Mesenchymal stem cell (in vitro differentiated cells and primary cell): ENCODE data around the gene ATPAF1.

ENCODE experiments used
- DNase-seq: peaks from one replicate; pipeline ENCODE4 v3.0.0-alpha.2; 2013
- H2AFZ ChIP-seq: one replicate; pipeline ENCODE4 v1.6.1; 2013; ENCODE audit warnings: low read depth, mild to moderate bottlenecking, control low read depth, inconsistent platforms, low read length, moderate library complexity
- H2AK5ac ChIP-seq: 2 replicates; pipeline ENCODE4 v1.6.1; 2013; ENCODE audit warnings: low read length, moderate library complexity, mild to moderate bottlenecking, inconsistent platforms; ENCODE audit not compliant: severe bottlenecking
- H2BK120ac ChIP-seq: one replicate; pipeline ENCODE4 v1.6.1; 2013; ENCODE audit warnings: low read depth, mild to moderate bottlenecking, inconsistent platforms, low read length, moderate library complexity
- H2BK12ac ChIP-seq, 2 experiments: one replicate each; pipeline ENCODE4 v1.6.1; 2013; ENCODE audit warnings: inconsistent platforms in 2 of 2, low read length in 2 of 2, mild to moderate bottlenecking in 2 of 2, moderate library complexity in 2 of 2, control low read depth in 1 of 2
- H2BK15ac ChIP-seq: one replicate; pipeline ENCODE4 v1.6.1; 2013; ENCODE audit warnings: mild to moderate bottlenecking, low read depth, inconsistent platforms; ENCODE audit not compliant: poor library complexity, severe bottlenecking
- H2BK5ac ChIP-seq: 2 replicates; pipeline ENCODE4 v1.6.1; 2013; ENCODE audit warnings: low read depth, mild to moderate bottlenecking, low read length, control low read depth, inconsistent platforms; ENCODE audit not compliant: poor library complexity, severe bottlenecking
- H3K14ac ChIP-seq, 2 experiments: one replicate each; pipeline ENCODE4 v1.6.1; 2013; ENCODE audit warnings: inconsistent platforms in 2 of 2, low read length in 2 of 2, control low read depth in 1 of 2, mild to moderate bottlenecking in 1 of 2, moderate library complexity in 1 of 2
- H3K18ac ChIP-seq, 2 experiments: one replicate each; pipeline ENCODE4 v1.6.1; 2013; ENCODE audit warnings: inconsistent platforms in 2 of 2, low read length in 2 of 2, control low read depth in 1 of 2, low read depth in 1 of 2, mild to moderate bottlenecking in 1 of 2
- H3K23ac ChIP-seq, 2 experiments: one replicate each; pipeline ENCODE4 v1.6.1; 2013; ENCODE audit warnings: inconsistent platforms in 2 of 2, low read length in 2 of 2, mild to moderate bottlenecking in 2 of 2, moderate library complexity in 2 of 2, control low read depth in 1 of 2
- H3K27ac ChIP-seq: 2 replicates; pipeline ENCODE4 v1.5.1; 2013; ENCODE audit warnings: mild to moderate bottlenecking, moderate library complexity, low read length, control low read depth, inconsistent platforms; ENCODE audit not compliant: poor library complexity, severe bottlenecking
- H3K27me3 ChIP-seq, 2 experiments: 2 replicates each; pipeline versions ENCODE4 v1.6.1 to v1.7.0; 2013; ENCODE audit warnings: low read length in 2 of 2, mild to moderate bottlenecking in 2 of 2, moderate library complexity in 2 of 2, control low read depth in 1 of 2, inconsistent platforms in 1 of 2; ENCODE audit not compliant: control insufficient read depth in 1 of 2, insufficient read depth in 1 of 2
- H3K36me3 ChIP-seq, 2 experiments: 2 replicates each; pipeline versions ENCODE4 v1.6.1 to v1.7.0; 2013; ENCODE audit warnings: low read length in 2 of 2, control low read depth in 1 of 2, inconsistent platforms in 1 of 2, low read depth in 1 of 2, mild to moderate bottlenecking in 1 of 2; ENCODE audit not compliant: insufficient read depth in 2 of 2, control insufficient read depth in 1 of 2
- H3K4ac ChIP-seq, 2 experiments: one replicate each; pipeline ENCODE4 v1.6.1; 2013; ENCODE audit warnings: inconsistent platforms in 2 of 2, low read length in 2 of 2, mild to moderate bottlenecking in 2 of 2, moderate library complexity in 2 of 2, control low read depth in 1 of 2, low read depth in 1 of 2
- H3K4me1 ChIP-seq: 2 replicates; pipeline ENCODE4 v1.6.1; 2013; ENCODE audit warnings: low read depth, low read length, control low read depth; ENCODE audit not compliant: control insufficient read depth, insufficient read depth
- H3K4me2 ChIP-seq: 2 replicates; pipeline ENCODE4 v1.6.1; 2013; ENCODE audit warnings: low read length, mild to moderate bottlenecking, inconsistent platforms; ENCODE audit not compliant: poor library complexity, severe bottlenecking
- H3K4me3 ChIP-seq, 2 experiments: 2 replicates each; pipeline versions ENCODE4 v1.5.1 to v1.7.0; 2013; ENCODE audit warnings: low read length in 2 of 2, mild to moderate bottlenecking in 2 of 2, control low read depth in 1 of 2, low read depth in 1 of 2; ENCODE audit not compliant: insufficient read depth in 1 of 2
- H3K79me1 ChIP-seq: replicated peaks from 2 replicates; pipeline ENCODE4 v1.6.1; 2013; ENCODE audit warnings: mild to moderate bottlenecking, control low read depth, low read length, inconsistent platforms; ENCODE audit not compliant: poor library complexity, severe bottlenecking
- H3K9ac ChIP-seq: 2 replicates; pipeline ENCODE4 v1.7.0; 2013; ENCODE audit warnings: mild to moderate bottlenecking, low read length, moderate library complexity
- H3K9me3 ChIP-seq: 2 replicates; pipeline ENCODE4 v1.7.0; 2013; ENCODE audit warnings: mild to moderate bottlenecking, low read length; ENCODE audit not compliant: control insufficient read depth
- H4K8ac ChIP-seq: one replicate; pipeline ENCODE4 v1.6.1; 2013; ENCODE audit warnings: inconsistent platforms, mild to moderate bottlenecking, low read length, moderate library complexity
- H4K91ac ChIP-seq: one replicate; pipeline ENCODE4 v1.6.1; 2013; ENCODE audit warnings: mild to moderate bottlenecking, low read length, inconsistent platforms
- WGBS: methylation state at CpG from one replicate; pipeline ENCODE4 v1.1.7; 2013; ENCODE audit warnings: mixed read lengths; 5-methylcytosine and 5-hydroxymethylcytosine counted together

The ATPAF1 gene

DNA sequence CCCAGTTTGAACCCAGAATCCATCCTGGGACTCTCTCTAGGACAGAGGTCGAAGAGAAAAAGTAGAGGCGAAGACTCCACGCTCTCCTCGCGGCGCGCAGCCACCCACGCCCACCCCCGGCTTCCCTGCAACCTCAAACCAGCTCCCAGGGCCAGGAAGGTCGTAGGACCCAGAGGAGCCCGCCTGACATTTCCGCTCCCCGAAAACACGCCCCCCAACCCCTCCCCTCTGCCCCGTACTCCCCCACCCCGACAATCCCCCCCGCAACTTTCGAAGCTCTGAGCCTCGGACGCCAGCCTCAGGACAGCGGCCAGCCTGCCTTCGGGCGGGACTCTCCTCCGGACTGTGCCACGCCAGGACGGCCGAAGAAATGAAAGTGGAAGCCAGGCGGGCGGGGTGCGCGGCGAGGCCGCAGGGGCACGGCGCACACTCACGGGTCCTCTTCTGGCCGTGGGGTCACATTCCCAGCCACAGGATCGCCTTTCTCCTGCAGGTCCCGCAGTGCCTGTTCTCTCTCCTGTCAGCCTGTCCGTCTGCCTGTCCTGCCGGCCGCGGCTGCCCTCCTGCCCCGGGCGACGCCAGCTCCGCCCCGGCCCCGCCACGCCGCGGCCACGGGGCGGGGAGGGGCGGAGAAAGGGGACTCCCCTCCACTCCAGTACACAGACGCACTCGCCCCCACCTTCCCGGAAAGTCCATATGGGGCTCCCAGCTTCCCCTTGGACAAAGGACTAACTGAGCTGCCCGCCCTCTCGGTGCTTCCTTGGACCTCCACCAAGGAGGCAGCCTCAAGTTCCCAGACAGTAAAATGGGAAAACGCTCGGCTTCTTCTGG lies 51.7 kb downstream of the ATPAF1 start, which contains the start of gene MOB3C:
Gene MOB3C (minus strand): TSS at position 535 of the 831 bp plus-strand sequence. CDS start 3,490 bp downstream, outside the sequence.
- H3K4me1 ChIP-seq, result peaks cover 38% of the 10 kb centered on the region

DNA sequence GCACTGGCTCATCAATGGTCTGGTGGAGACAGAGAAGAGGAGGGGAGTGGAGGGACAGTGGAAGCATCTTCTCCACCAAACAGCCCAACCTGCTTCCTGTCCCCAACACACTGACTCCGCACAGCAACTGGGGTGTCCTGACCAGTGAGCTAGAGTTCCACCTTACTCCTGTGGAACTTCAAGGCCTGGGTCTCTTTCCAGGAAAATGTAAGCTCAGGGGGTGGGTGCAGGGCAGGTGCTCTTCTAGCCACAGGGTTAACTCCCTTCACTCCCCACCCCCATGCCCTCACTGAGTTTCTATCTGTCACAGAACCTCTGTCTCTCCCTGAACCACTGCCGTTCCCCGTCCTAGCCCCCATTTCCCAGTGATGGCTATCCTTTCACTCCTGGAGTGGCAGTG lies 52.4 kb downstream of the ATPAF1 start:
- no peaks in the 10 kb centered on the region for H3K9me3 ChIP-seq
- peak overlapping the region in 1 of 2 experiments; percentile 19 for H3K14ac ChIP-seq
- H3K23ac ChIP-seq, result peak overlapping the region in 1 of 2 experiments; percentile 23
- DNase-seq, result peak; percentile 12
- peak overlapping the region; percentile 93 for H3K9ac ChIP-seq
- H3K27ac ChIP-seq, result no peak overlapping the region
- WGBS, result 96% methylated on average over 3 of the region's 3 CpGs
- H2AK5ac ChIP-seq, result no peak overlapping the region
- no peak overlapping the region for H2AFZ ChIP-seq
- H2BK15ac ChIP-seq, result no peak overlapping the region
- H2BK120ac ChIP-seq, result peak overlapping the region; percentile 35
- H3K4me1 ChIP-seq, result peaks cover 42% of the 10 kb centered on the region
- H3K36me3 ChIP-seq, result peaks cover 9 to 11% of the 10 kb centered on the region in 2 experiments
- peak overlapping the region in 1 of 2 experiments; percentile 41 for H3K4ac ChIP-seq
- peak overlapping the region; percentile 52 for H3K4me2 ChIP-seq
- no peak overlapping the region for H4K8ac ChIP-seq
- peak overlapping the region; percentile 83 to 93 for H3K4me3 ChIP-seq
- H2BK12ac ChIP-seq, result no peak overlapping the region
- H3K18ac ChIP-seq, result peak overlapping the region; percentile 13 to 45
- peaks cover 28% of the 10 kb centered on the region for H3K79me1 ChIP-seq
- peaks cover 4 to 13% of the 10 kb centered on the region in 2 experiments for H3K27me3 ChIP-seq
- H4K91ac ChIP-seq, result no peak overlapping the region
- no peak overlapping the region for H2BK5ac ChIP-seq

More for the DNA sequence above, 51.7 kb downstream of the ATPAF1 start, which contains the start of gene MOB3C:
- peak; percentile 87 for DNase-seq
- Histone ChIP-seq H2BK5ac (no peak within 1 kb of the TSS), H3K27ac (peak within 1 kb of the TSS; percentile 50), H3K18ac (peak within 1 kb of the TSS; percentile 85 to 98), H3K4ac (peak within 1 kb of the TSS; percentile 47 to 76), H3K27me3 (peaks cover 4 to 13% of the 10 kb centered on the region in 2 experiments), H3K9ac (peak within 1 kb of the TSS; percentile 93), H3K9me3 (no peaks in the 10 kb centered on the region), H4K91ac (peak within 1 kb of the TSS; percentile 90), H4K8ac (peak within 1 kb of the TSS; percentile 75), H3K36me3 (peaks cover 7% of the 10 kb centered on the region in 2 experiments), H2BK120ac (peak within 1 kb of the TSS; percentile 90), H2BK15ac (peak within 1 kb of the TSS; percentile 26), H3K4me2 (peak within 1 kb of the TSS; percentile 77), H2AFZ (peak within 1 kb of the TSS; percentile 90), H3K79me1 (peaks cover 27% of the 10 kb centered on the region), H3K4me3 (peak within 1 kb of the TSS; percentile 83 to 93), H2BK12ac (peak within 1 kb of the TSS in 1 of 2 experiments; percentile 17), H3K23ac (peak within 1 kb of the TSS; percentile 23 to 47), H3K14ac (peak within 1 kb of the TSS in 1 of 2 experiments; percentile 63), H2AK5ac (no peak within 1 kb of the TSS)
- WGBS, result 2% methylated on average over 58 of the region's 62 CpGs

GRCh38 chr1:46615088-46615487 lies 53.1 kb downstream of the ATPAF1 start:
- peaks cover 42% of the 10 kb centered on the region for H3K4me1 ChIP-seq

GRCh38 chr1:46614604-46614984 lies 53.6 kb downstream of the ATPAF1 start:
- no peak overlapping the region for H3K4me3 ChIP-seq
- H3K79me1 ChIP-seq, result peaks cover 31% of the 10 kb centered on the region
- H2BK5ac ChIP-seq, result no peak overlapping the region
- H4K8ac ChIP-seq, result peak overlapping the region; percentile 27
- peak overlapping the region; percentile 16 for H2AK5ac ChIP-seq
- H2BK15ac ChIP-seq, result peak overlapping the region; percentile 32
- H3K27ac ChIP-seq, result no peak overlapping the region
- no peaks in the 10 kb centered on the region for H3K9me3 ChIP-seq
- H2AFZ ChIP-seq, result no peak overlapping the region
- H3K23ac ChIP-seq, result no peak overlapping the region
- H3K4ac ChIP-seq, result no peak overlapping the region
- H3K36me3 ChIP-seq, result peaks cover 13 to 17% of the 10 kb centered on the region in 2 experiments
- 76% methylated on average over 2 of the region's 2 CpGs for WGBS
- H3K9ac ChIP-seq, result no peak overlapping the region
- DNase-seq, result no peak
- H3K18ac ChIP-seq, result no peak overlapping the region
- no peak overlapping the region for H2BK120ac ChIP-seq
- H3K4me2 ChIP-seq, result no peak overlapping the region
- H3K27me3 ChIP-seq, result peaks cover 0 to 9% of the 10 kb centered on the region in 2 experiments
- peaks cover 42% of the 10 kb centered on the region for H3K4me1 ChIP-seq
- peak overlapping the region in 1 of 2 experiments; percentile 9 for H2BK12ac ChIP-seq
- H4K91ac ChIP-seq, result no peak overlapping the region
- H3K14ac ChIP-seq, result no peak overlapping the region

More at GRCh38 chr1:46615088-46615487, 53.1 kb downstream of the ATPAF1 start:
- no peak overlapping the region for H3K4me2 ChIP-seq
- H3K4me3 ChIP-seq, result peak overlapping the region in 1 of 2 experiments; percentile 93
- H3K18ac ChIP-seq, result no peak overlapping the region
- DNase-seq, result no peak
- WGBS, result 96% methylated on average over 2 of the region's 2 CpGs
- no peak overlapping the region for H4K91ac ChIP-seq
- H2AK5ac ChIP-seq, result peak overlapping the region; percentile 71
- H3K27ac ChIP-seq, result no peak overlapping the region
- no peak overlapping the region for H2BK5ac ChIP-seq
- H2BK15ac ChIP-seq, result peak overlapping the region; percentile 32
- no peak overlapping the region for H4K8ac ChIP-seq
- no peak overlapping the region for H3K14ac ChIP-seq
- H3K23ac ChIP-seq, result no peak overlapping the region
- H3K9ac ChIP-seq, result peak overlapping the region; percentile 93
- peak overlapping the region in 1 of 2 experiments; percentile 46 for H2BK12ac ChIP-seq
- H3K79me1 ChIP-seq, result peaks cover 31% of the 10 kb centered on the region
- no peak overlapping the region for H2BK120ac ChIP-seq
- H2AFZ ChIP-seq, result no peak overlapping the region
- H3K4ac ChIP-seq, result no peak overlapping the region
- peaks cover 0 to 13% of the 10 kb centered on the region in 2 experiments for H3K27me3 ChIP-seq
- peaks cover 9 to 12% of the 10 kb centered on the region in 2 experiments for H3K36me3 ChIP-seq
- H3K9me3 ChIP-seq, result no peaks in the 10 kb centered on the region
